ENCODE results near the gene FSTL1. TPM values are rescaled to one million over a fixed set of nuclear protein-coding genes. Genes with fewer than 3 reads are reported as not detected.

FSTL1 gene
- total RNA-seq, 4 donors from 2014 or later: 409 to 701 (median 677) TPM

GRCh38 chr3:120421926-120422325, 28.9 kb downstream of the FSTL1 start:
- no peaks in the 10 kb centered on the region for H3K36me3 ChIP-seq
- DNase-seq (ENCODE audit: extremely low spot score): no peak
- TF ChIP-seq CTCF (IDR thresholded peaks at IDR 0.05) (no peak), POLR2AphosphoS5 (IDR thresholded peaks at IDR 0.05) (no peak), EP300 (IDR thresholded peaks at IDR 0.05) (no peak), POLR2A (IDR thresholded peaks at IDR 0.05; ENCODE audit: low read depth) (no peak)
- 75% methylated on average over 2 of the region's 2 CpGs for WGBS
- H3K27me3 ChIP-seq: no peaks in the 10 kb centered on the region
- intact Hi-C loops (cut with DNase I): loop anchor here (2.0 to 5.0 kb wide), 2 partner anchors 27 to 75 kb away; no protein-coding TSS in a partner anchor
- peak overlapping the region; percentile 75 to 87 (median 84) for H3K27ac ChIP-seq (replicated peaks in 1 of 4)
- peaks cover 87 to 100% (median 98%) of the 10 kb centered on the region in 4 donors for H3K4me1 ChIP-seq
- H3K4me3 ChIP-seq: no peak overlapping the region
- no peaks in the 10 kb centered on the region for H3K9me3 ChIP-seq

GRCh38 chr3:120420928-120421551, 29.8 kb downstream of the FSTL1 start:
- Histone ChIP-seq H3K27me3 (no peaks in the 10 kb centered on the region), H3K4me3 (no peak overlapping the region), H3K4me1 (peaks cover 83 to 100% (median 98%) of the 10 kb centered on the region in 4 donors), H3K27ac (replicated peaks in 1 of 4) (peak overlapping the region; percentile 75 to 87 (median 84)), H3K36me3 (peaks cover 0 to under 1% (median 0%) of the 10 kb centered on the region in 4 donors), H3K9me3 (no peaks in the 10 kb centered on the region)
- no peak for DNase-seq (ENCODE audit: extremely low spot score)
- TF ChIP-seq EP300 (IDR thresholded peaks at IDR 0.05) (peak; percentile 92), CTCF (IDR thresholded peaks at IDR 0.05) (peak; percentile 20 to 64 (median 39)), POLR2A (IDR thresholded peaks at IDR 0.05; ENCODE audit: low read depth) (no peak), POLR2AphosphoS5 (IDR thresholded peaks at IDR 0.05) (peak; percentile 70 to 79)
- WGBS: 15% methylated on average over 6 of the region's 6 CpGs
- intact Hi-C loops (cut with DNase I): loop anchor here (2.0 to 5.0 kb wide), 2 partner anchors 28 to 76 kb away; no protein-coding TSS in a partner anchor

GRCh38 chr3:120420360-120420759, 30.4 kb downstream of the FSTL1 start:
- DNase-seq (ENCODE audit: extremely low spot score): no peak
- Histone ChIP-seq H3K9me3 (no peaks in the 10 kb centered on the region), H3K36me3 (peaks cover 0 to 7% (median 2%) of the 10 kb centered on the region in 4 donors), H3K27ac (replicated peaks in 1 of 4) (peak overlapping the region; percentile 75 to 87 (median 84)), H3K27me3 (no peaks in the 10 kb centered on the region), H3K4me1 (peaks cover 77 to 96% (median 94%) of the 10 kb centered on the region in 4 donors), H3K4me3 (no peak overlapping the region)
- intact Hi-C loops (cut with DNase I): loop anchor here (2.0 to 5.0 kb wide), 2 partner anchors 28 to 77 kb away; no protein-coding TSS in a partner anchor
- TF ChIP-seq POLR2A (IDR thresholded peaks at IDR 0.05; ENCODE audit: low read depth) (no peak), CTCF (IDR thresholded peaks at IDR 0.05) (no peak), POLR2AphosphoS5 (IDR thresholded peaks at IDR 0.05) (no peak), EP300 (IDR thresholded peaks at IDR 0.05) (no peak)
- 26% methylated on average over 3 of the region's 3 CpGs for WGBS

GRCh38 chr3:120419797-120420196, 31.0 kb downstream of the FSTL1 start:
- H3K27me3 ChIP-seq: no peaks in the 10 kb centered on the region
- no peak for DNase-seq (ENCODE audit: extremely low spot score)
- intact Hi-C loops (cut with DNase I): loop anchor here (2.0 to 10.0 kb wide), 5 partner anchors 29 to 375 kb away; no protein-coding TSS in a partner anchor
- H3K27ac ChIP-seq (replicated peaks in 1 of 4): peak overlapping the region; percentile 75 to 87 (median 84)
- H3K36me3 ChIP-seq: peaks cover 0 to 11% (median 4%) of the 10 kb centered on the region in 4 donors
- H3K4me3 ChIP-seq: no peak overlapping the region
- 79% methylated on average over 3 of the region's 3 CpGs for WGBS
- TF ChIP-seq EP300 (IDR thresholded peaks at IDR 0.05) (no peak), POLR2AphosphoS5 (IDR thresholded peaks at IDR 0.05) (peak; percentile 25 to 27)
- H3K4me1 ChIP-seq: peaks cover 71 to 91% (median 89%) of the 10 kb centered on the region in 4 donors
- no peaks in the 10 kb centered on the region for H3K9me3 ChIP-seq

GRCh38 chr3:120418866-120419490, 31.8 kb downstream of the FSTL1 start:
- H3K9me3 ChIP-seq: no peaks in the 10 kb centered on the region
- H3K27ac ChIP-seq (replicated peaks in 1 of 4): peak overlapping the region; percentile 75 to 87 (median 84)
- H3K27me3 ChIP-seq: no peaks in the 10 kb centered on the region
- H3K4me1 ChIP-seq: peaks cover 65 to 83% (median 81%) of the 10 kb centered on the region in 4 donors
- H3K4me3 ChIP-seq: no peak overlapping the region
- WGBS: 13% methylated on average over 6 of the region's 6 CpGs
- no peak for DNase-seq (ENCODE audit: extremely low spot score)
- H3K36me3 ChIP-seq: peaks cover 0 to 14% (median 5%) of the 10 kb centered on the region in 4 donors
- intact Hi-C loops (cut with DNase I): loop anchor here (2.0 to 10.0 kb wide), 3 partner anchors 88 to 376 kb away; no protein-coding TSS in a partner anchor
- TF ChIP-seq CTCF (IDR thresholded peaks at IDR 0.05) (peak; percentile 21 to 41 (median 36)), POLR2AphosphoS5 (IDR thresholded peaks at IDR 0.05) (no peak)
